CD14-positive monocyte (primary cell): ENCODE data around the gene UACA. TPM values are rescaled to one million over a fixed set of nuclear protein-coding genes. Genes with fewer than 3 reads are reported as not detected.
A peak's percentile ranks its signal among the peaks of the same experiment; 100 is the strongest.
"Not testable (repeated sequence)": the region's sequence is repeated elsewhere in the genome, so short reads cannot be mapped to it uniquely, and the experiment has no call there.

Source experiments
- DNase-seq, 3 donors: peaks; one replicate each; pipeline ENCODE4 v3.0.0-alpha.2; 2011 to 2022
- H2AFZ ChIP-seq: 2 replicates; pipeline ENCODE4 v1.6.0; 2012; ENCODE audit warnings: mild to moderate bottlenecking, low read depth, low read length, inconsistent platforms; ENCODE audit not compliant: insufficient read depth, poor library complexity, severe bottlenecking
- H3K27ac ChIP-seq, 2 donors: 1 replicate in 1 of 2; 2 replicates in 1 of 2; pipeline ENCODE4 v1.5.1; 2012 to 2013; ENCODE audit warnings: low read length in 2 of 2, control low read depth in 1 of 2, inconsistent platforms in 1 of 2, low read depth in 1 of 2, mild to moderate bottlenecking in 1 of 2
- H3K27me3 ChIP-seq, 2 donors: one replicate each; pipeline versions ENCODE4 v1.6.0 to v1.6.1; 2011 to 2013; ENCODE audit warnings: low read length in 2 of 2; ENCODE audit not compliant: control insufficient read depth in 2 of 2, insufficient read depth in 2 of 2
- H3K36me3 ChIP-seq, 2 donors: replicated peaks in 1 of 2; 1 replicate in 1 of 2; 2 replicates in 1 of 2; pipeline versions ENCODE4 v1.5.1 to v1.6.1; 2012 to 2013; ENCODE audit warnings: low read length in 2 of 2, control low read depth in 1 of 2, inconsistent platforms in 1 of 2, mild to moderate bottlenecking in 1 of 2; ENCODE audit not compliant: insufficient read depth in 2 of 2, control insufficient read depth in 1 of 2
- H3K4me1 ChIP-seq, 2 donors: 1 replicate in 1 of 2; 2 replicates in 1 of 2; pipeline versions ENCODE4 v1.5.1 to v1.6.1; 2012 to 2013; ENCODE audit warnings: low read length in 2 of 2, control low read depth in 1 of 2, inconsistent platforms in 1 of 2, mild to moderate bottlenecking in 1 of 2, moderate library complexity in 1 of 2; ENCODE audit not compliant: insufficient read depth in 2 of 2, control insufficient read depth in 1 of 2
- H3K4me2 ChIP-seq: replicated peaks from 2 replicates; pipeline ENCODE3; 2012; ENCODE audit warnings: low read length, moderate library complexity, mild to moderate bottlenecking; ENCODE audit not compliant: poor library complexity, severe bottlenecking; ENCODE audit errors: extremely low read depth
- H3K4me3 ChIP-seq, 3 experiments: fragments of 200-600 bp in 1 of 3; sonication (generic) in 1 of 3; replicated peaks in 1 of 3; 1 replicate in 2 of 3; 2 replicates in 1 of 3; pipeline ENCODE4 v1.5.1; 2011 to 2013; ENCODE audit warnings: low read length in 3 of 3, mild to moderate bottlenecking in 3 of 3, control low read depth in 2 of 3, low read depth in 2 of 3, inconsistent platforms in 1 of 3, moderate library complexity in 1 of 3
- H3K79me2 ChIP-seq: 2 replicates; pipeline ENCODE4 v1.6.0; 2012; ENCODE audit warnings: mild to moderate bottlenecking, control low read depth, inconsistent platforms, low read length, moderate library complexity; ENCODE audit not compliant: insufficient read depth
- H3K9ac ChIP-seq: 2 replicates; pipeline ENCODE4 v1.6.0; 2017; ENCODE audit warnings: low read length, mild to moderate bottlenecking; ENCODE audit not compliant: insufficient read depth, poor library complexity, severe bottlenecking
- H3K9me3 ChIP-seq, 2 donors: replicated peaks in 1 of 2; 1 replicate in 1 of 2; 2 replicates in 1 of 2; pipeline versions ENCODE4 v1.5.1 to v1.6.1; 2012 to 2013; ENCODE audit warnings: low read length in 2 of 2, control low read depth in 1 of 2; ENCODE audit not compliant: control insufficient read depth in 1 of 2, insufficient read depth in 1 of 2
- H4K20me1 ChIP-seq: 2 replicates; pipeline ENCODE4 v1.6.0; 2012; ENCODE audit warnings: mild to moderate bottlenecking, low read length, control low read depth, moderate library complexity; ENCODE audit not compliant: insufficient read depth
- H3K27ac Mint-ChIP-seq, 7 donors: one replicate each; pipeline ENCODE4 v1.8.0; 2020; ENCODE audit warnings: mild to moderate bottlenecking in 7 of 7, mixed read lengths in 7 of 7, moderate library complexity in 6 of 7, inconsistent platforms in 2 of 7
- H3K27me3 Mint-ChIP-seq, 3 donors: one replicate each; pipeline ENCODE4 v1.8.0; 2021 to 2022; ENCODE audit warnings: low read depth in 3 of 3, mild to moderate bottlenecking in 3 of 3, mixed read lengths in 3 of 3, moderate library complexity in 3 of 3, inconsistent platforms in 1 of 3
- H3K36me3 Mint-ChIP-seq, 2 donors: one replicate each; pipeline ENCODE4 v1.8.0; 2020; ENCODE audit warnings: mixed read lengths in 2 of 2, inconsistent platforms in 1 of 2, mild to moderate bottlenecking in 1 of 2
- H3K4me1 Mint-ChIP-seq: one replicate; pipeline ENCODE4 v1.8.0; 2020; ENCODE audit warnings: mild to moderate bottlenecking, mixed read lengths
- H3K4me3 Mint-ChIP-seq, 2 donors: one replicate each; pipeline ENCODE4 v1.8.0; 2020; ENCODE audit warnings: mild to moderate bottlenecking in 2 of 2, mixed read lengths in 2 of 2, moderate library complexity in 1 of 2
- H3K9me3 Mint-ChIP-seq, 7 donors: one replicate each; pipeline ENCODE4 v1.8.0; 2020 to 2022; ENCODE audit warnings: mixed read lengths in 7 of 7, mild to moderate bottlenecking in 6 of 7, moderate library complexity in 6 of 7, inconsistent platforms in 2 of 7
- WGBS: methylation state at CpG from one replicate; pipeline ENCODE4 v1.1.5; 2013; ENCODE audit warnings: missing lambda C conversion rate; ENCODE audit not compliant: insufficient coverage; 5-methylcytosine and 5-hydroxymethylcytosine counted together
- intact Hi-C, 2 donors: fragments of 100-400 bp; cut with micrococcal nuclease; formaldehyde crosslinking; loops; one replicate each; pipeline versions ENCODE4 v1.15.0 to v1.15.1; 2023
- polyA plus RNA-seq, 3 donors: library from polyadenylated mRNA; depleted of rRNA in 1 of 3; unstranded in 2 of 3; stranded (reverse) in 1 of 3; fragments of 300-500 nt in 2 of 3; fragments of >200 nt in 1 of 3; fragmentation: Illumina TruSeq in 2 of 3; gene quantifications; 1 replicate in 2 of 3; 2 replicates in 1 of 3; pipeline ENCODE4 v1.2.3, GENCODE V29; 2012 to 2021
- TF ChIP-seq, protein P1 (sequence below): fragments of 200-600 bp; IDR thresholded peaks from one replicate; pipeline ENCODE4 v1.8.0; 2022; ENCODE audit warnings: antibody characterized with exemption, mild to moderate bottlenecking

Gene UACA
- polyA plus RNA-seq, 3 donors = 1.7 to 3.1 (median 2.4) TPM

DNA sequence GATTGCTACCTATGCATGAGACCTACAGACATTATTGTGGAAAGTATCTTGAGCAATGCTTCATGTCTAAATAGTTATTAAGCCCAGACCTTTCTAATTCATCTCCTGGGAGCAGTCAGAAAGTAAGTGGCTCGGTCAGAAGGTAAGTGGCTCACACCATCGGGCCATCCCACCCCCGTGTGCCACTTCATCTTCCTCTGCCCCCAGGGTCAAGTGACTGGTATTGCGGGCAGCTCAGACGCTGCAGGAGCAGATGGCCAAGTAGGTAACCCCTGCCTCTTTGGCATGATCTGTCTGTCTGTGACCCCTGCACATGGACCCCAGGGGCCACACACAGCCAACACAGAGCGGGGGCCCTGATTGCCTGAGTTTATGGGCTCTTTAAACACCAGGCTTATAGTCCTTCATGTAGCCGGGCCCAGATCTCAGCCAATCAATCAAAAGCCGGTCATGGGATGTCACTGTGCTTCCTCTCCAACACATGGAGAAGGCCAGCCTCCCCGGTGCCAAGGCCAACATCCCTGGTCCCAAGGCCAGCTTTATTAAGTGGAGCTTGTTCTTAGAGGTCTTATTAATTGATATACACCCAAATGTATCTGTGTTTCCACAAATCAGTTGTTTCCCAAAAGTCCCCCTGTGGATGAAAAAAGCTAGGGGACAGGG is 47.7 kb upstream of the UACA start:
- Mint-ChIP-seq H3K4me3 (no peak overlapping the region), H3K36me3 (no peaks in the 10 kb centered on the region), H3K9me3 (peaks cover 0 to 3% (median 0%) of the 10 kb centered on the region in 7 donors), H3K27me3 (peaks cover 0 to 9% (median 3%) of the 10 kb centered on the region in 3 donors), H3K4me1 (peaks cover 20% of the 10 kb centered on the region), H3K27ac (no peak overlapping the region)
- H3K4me1 ChIP-seq = peaks cover 13 to 16% of the 10 kb centered on the region in 2 donors
- no peaks in the 10 kb centered on the region for H3K36me3 ChIP-seq
- no peak overlapping the region for H3K9ac ChIP-seq
- no peak overlapping the region for H2AFZ ChIP-seq
- intact Hi-C loops = loop anchor here (5.0 to 10.0 kb wide), 4 partner anchors 126 to 1336 kb away; no protein-coding TSS in a partner anchor
- no peak for DNase-seq
- no peak overlapping the region for H3K4me3 ChIP-seq
- no peaks in the 10 kb centered on the region for H3K79me2 ChIP-seq
- H3K9me3 ChIP-seq = no peaks in the 10 kb centered on the region
- 81% methylated on average over 8 of the region's 9 CpGs for WGBS
- no peak overlapping the region for H3K4me2 ChIP-seq
- no peaks in the 10 kb centered on the region for H3K27me3 ChIP-seq
- TF ChIP-seq, protein P1, sequence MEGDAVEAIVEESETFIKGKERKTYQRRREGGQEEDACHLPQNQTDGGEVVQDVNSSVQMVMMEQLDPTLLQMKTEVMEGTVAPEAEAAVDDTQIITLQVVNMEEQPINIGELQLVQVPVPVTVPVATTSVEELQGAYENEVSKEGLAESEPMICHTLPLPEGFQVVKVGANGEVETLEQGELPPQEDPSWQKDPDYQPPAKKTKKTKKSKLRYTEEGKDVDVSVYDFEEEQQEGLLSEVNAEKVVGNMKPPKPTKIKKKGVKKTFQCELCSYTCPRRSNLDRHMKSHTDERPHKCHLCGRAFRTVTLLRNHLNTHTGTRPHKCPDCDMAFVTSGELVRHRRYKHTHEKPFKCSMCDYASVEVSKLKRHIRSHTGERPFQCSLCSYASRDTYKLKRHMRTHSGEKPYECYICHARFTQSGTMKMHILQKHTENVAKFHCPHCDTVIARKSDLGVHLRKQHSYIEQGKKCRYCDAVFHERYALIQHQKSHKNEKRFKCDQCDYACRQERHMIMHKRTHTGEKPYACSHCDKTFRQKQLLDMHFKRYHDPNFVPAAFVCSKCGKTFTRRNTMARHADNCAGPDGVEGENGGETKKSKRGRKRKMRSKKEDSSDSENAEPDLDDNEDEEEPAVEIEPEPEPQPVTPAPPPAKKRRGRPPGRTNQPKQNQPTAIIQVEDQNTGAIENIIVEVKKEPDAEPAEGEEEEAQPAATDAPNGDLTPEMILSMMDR = no peak
- H3K27ac ChIP-seq = no peak overlapping the region
- no peaks in the 10 kb centered on the region for H4K20me1 ChIP-seq

DNA sequence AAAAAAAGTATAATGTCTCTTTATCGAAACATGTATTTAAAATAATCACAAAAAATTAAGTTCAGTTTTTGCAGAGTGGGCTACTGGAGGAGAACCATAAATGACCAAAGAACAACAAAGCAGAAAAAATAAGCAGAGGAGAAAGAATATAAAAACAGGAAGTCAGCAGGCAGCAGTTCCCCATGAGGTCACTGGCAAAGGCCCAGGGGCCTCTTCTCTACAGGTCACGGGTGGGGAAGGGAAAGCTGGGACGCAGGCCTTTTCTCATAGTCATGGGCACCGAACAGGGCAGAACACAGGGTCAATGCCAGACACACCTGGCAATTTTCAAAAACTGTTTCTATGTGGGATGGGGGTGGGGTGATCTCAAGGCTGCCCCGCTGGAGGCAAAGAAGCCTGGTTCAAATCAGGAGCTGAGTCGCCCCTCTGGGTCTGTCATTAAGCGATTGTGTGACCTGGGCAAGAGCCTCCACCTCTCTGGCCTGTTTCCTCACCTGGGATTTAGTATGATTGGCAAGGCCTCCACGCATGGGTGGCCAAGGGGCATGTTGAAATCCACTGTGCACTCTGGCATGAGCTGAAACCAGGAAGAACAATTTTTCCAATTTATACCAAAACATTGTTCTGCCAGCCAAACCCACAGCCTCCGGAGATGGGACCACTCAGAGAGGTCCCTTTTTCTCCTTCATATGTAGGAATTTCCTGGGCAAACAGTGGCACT is 43.8 kb upstream of the UACA start:
- TF ChIP-seq, protein P1 = no peak
- Histone ChIP-seq H3K4me1 (peaks cover 13 to 16% of the 10 kb centered on the region in 2 donors), H4K20me1 (no peaks in the 10 kb centered on the region), H3K79me2 (no peaks in the 10 kb centered on the region), H3K9ac (peak overlapping the region; percentile 18), H3K4me3 (no peak overlapping the region), H3K4me2 (peak overlapping the region; percentile 2), H3K27me3 (no peaks in the 10 kb centered on the region), H2AFZ (peak overlapping the region; percentile 60), H3K9me3 (no peaks in the 10 kb centered on the region), H3K36me3 (no peaks in the 10 kb centered on the region), H3K27ac (peak overlapping the region; percentile 37 to 52)
- Mint-ChIP-seq H3K36me3 (no peaks in the 10 kb centered on the region), H3K27me3 (peaks cover 0 to 9% (median 1%) of the 10 kb centered on the region in 3 donors), H3K27ac (peak overlapping the region in 6 of 7 donors; percentile 36 to 80 (median 72)), H3K9me3 (no peaks in the 10 kb centered on the region), H3K4me3 (peak overlapping the region in 1 of 2 donors; percentile 31), H3K4me1 (peaks cover 20% of the 10 kb centered on the region)
- peak; percentile 67 to 77 (median 76) for DNase-seq
- WGBS = 58% methylated on average over 5 of the region's 9 CpGs
- intact Hi-C loops = no loop called here

DNA sequence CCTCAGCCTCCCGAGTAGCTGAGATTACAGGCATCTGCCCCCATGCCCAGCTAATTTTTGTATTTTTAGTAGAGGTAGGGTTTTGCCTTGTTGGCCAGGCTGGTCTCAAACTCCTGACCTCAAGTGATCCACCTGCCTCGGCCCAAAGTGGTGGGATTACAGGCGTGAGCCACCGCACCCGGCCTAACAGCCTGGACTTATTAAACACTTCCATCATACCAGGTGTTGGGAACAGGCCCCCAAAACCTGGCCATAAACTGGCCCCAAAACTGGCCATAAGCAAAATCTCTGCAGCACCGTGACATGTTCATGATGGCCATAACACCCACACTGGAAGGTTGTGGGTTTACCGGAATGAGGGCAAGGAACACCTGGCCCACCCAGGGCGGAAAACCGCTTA is 41.0 kb upstream of the UACA start:
- H3K9me3 ChIP-seq, H3K27me3 Mint-ChIP-seq, intact Hi-C loops, H3K27me3 ChIP-seq, H3K36me3 Mint-ChIP-seq, H3K27ac ChIP-seq, H4K20me1 ChIP-seq, H3K4me3 Mint-ChIP-seq, H3K79me2 ChIP-seq, H3K4me2 ChIP-seq, H3K9ac ChIP-seq, H2AFZ ChIP-seq, H3K36me3 ChIP-seq, H3K4me3 ChIP-seq, H3K27ac Mint-ChIP-seq, H3K9me3 Mint-ChIP-seq, DNase-seq: not testable (repeated sequence)
- 95% methylated on average over 4 of the region's 9 CpGs for WGBS
- H3K4me1 ChIP-seq = peaks cover 13 to 16% of the 10 kb centered on the region in 2 donors
- peaks cover 18% of the 10 kb centered on the region for H3K4me1 Mint-ChIP-seq
